Inflammatory macrophage treated with lipopolysaccharide for 1 hour (primary cell): ENCODE measurements around the gene MRPL36.

Experiments used
- DNase-seq, 2 donors: peaks; one replicate each; pipeline ENCODE4 v3.0.0-alpha.2; 2020 to 2022

Gene MRPL36

GRCh38 chr5:1779782-1780613 is 19.6 kb downstream of the MRPL36 start:
- DNase-seq: no peak

- no peak for DNase-seq
Observed at GRCh38 chr5:1779021-1779680, 20.5 kb downstream of the MRPL36 start.

GRCh38 chr5:1778138-1779020 is 21.3 kb downstream of the MRPL36 start:
- DNase-seq: no peak

GRCh38 chr5:1777281-1778137 is 22.1 kb downstream of the MRPL36 start:
- no peak for DNase-seq

- no peak for DNase-seq
Observed at GRCh38 chr5:1776831-1777230, 22.8 kb downstream of the MRPL36 start.

- no peak for DNase-seq
Observed at GRCh38 chr5:1772634-1773033, 27.0 kb downstream of the MRPL36 start.

GRCh38 chr5:1771149-1772065 is 28.2 kb downstream of the MRPL36 start:
- no peak for DNase-seq

- DNase-seq: no peak
Observed at GRCh38 chr5:1770443-1770802, 29.2 kb downstream of the MRPL36 start.

- DNase-seq: no peak
Observed at GRCh38 chr5:1769752-1770442, 29.7 kb downstream of the MRPL36 start.

GRCh38 chr5:1769017-1769640 is 30.5 kb downstream of the MRPL36 start:
- no peak for DNase-seq

GRCh38 chr5:1768283-1769000 is 31.2 kb downstream of the MRPL36 start:
- no peak for DNase-seq

- DNase-seq: no peak
Observed at GRCh38 chr5:1767524-1768282, 31.9 kb downstream of the MRPL36 start.

- no peak for DNase-seq
Observed at GRCh38 chr5:1765880-1766235, 33.8 kb downstream of the MRPL36 start.

GRCh38 chr5:1765141-1765879 is 34.3 kb downstream of the MRPL36 start:
- no peak for DNase-seq

GRCh38 chr5:1764606-1764960 is 35.1 kb downstream of the MRPL36 start:
- no peak for DNase-seq

- no peak for DNase-seq
Observed at GRCh38 chr5:1763960-1764605, 35.6 kb downstream of the MRPL36 start.

- peak; percentile 11 to 49 for DNase-seq
Observed at GRCh38 chr5:1763548-1763911, 36.1 kb downstream of the MRPL36 start.
